Measurements from ENCODE around the gene FAM237A. TPM values are rescaled to one million over a fixed set of nuclear protein-coding genes. Genes with fewer than 3 reads are reported as not detected.

Gene FAM237A
- total RNA-seq, 6 experiments from 2014 or later: not detected

- Mint-ChIP-seq H3K4me1 (ENCODE audit: low read depth) (no peaks in the 10 kb centered on the region), H3K9me3 (peaks cover 25% of the 10 kb centered on the region), H3K27me3 (ENCODE audit: insufficient read depth) (peaks cover 2% of the 10 kb centered on the region), H3K36me3 (ENCODE audit: low read depth) (no peaks in the 10 kb centered on the region), H3K4me3 (no peak overlapping the region), H3K27ac (no peak overlapping the region)
- TF ChIP-seq CTCF (IDR thresholded peaks at IDR 0.05): no peak
- DNase-seq: no peak
Measured at GRCh38 chr2:206626108-206626507, 16.2 kb upstream of the FAM237A start.

- peaks cover 2% of the 10 kb centered on the region for H3K27me3 Mint-ChIP-seq (ENCODE audit: insufficient read depth)
- H3K27ac Mint-ChIP-seq: no peak overlapping the region
- H3K4me3 Mint-ChIP-seq: no peak overlapping the region
- H3K4me1 Mint-ChIP-seq (ENCODE audit: low read depth): no peaks in the 10 kb centered on the region
- TF ChIP-seq CTCF (IDR thresholded peaks at IDR 0.05): no peak
- no peak for DNase-seq
- H3K9me3 Mint-ChIP-seq: peaks cover 18% of the 10 kb centered on the region
- no peaks in the 10 kb centered on the region for H3K36me3 Mint-ChIP-seq (ENCODE audit: low read depth)
Measured at GRCh38 chr2:206627632-206628031, 14.7 kb upstream of the FAM237A start.

GRCh38 chr2:206631340-206631739 lies 10.9 kb upstream of the FAM237A start:
- no peak overlapping the region for H3K27ac Mint-ChIP-seq
- no peaks in the 10 kb centered on the region for H3K36me3 Mint-ChIP-seq (ENCODE audit: low read depth)
- no peak for TF ChIP-seq CTCF (IDR thresholded peaks at IDR 0.05)
- H3K4me3 Mint-ChIP-seq: no peak overlapping the region
- peaks cover 24% of the 10 kb centered on the region for H3K9me3 Mint-ChIP-seq
- no peak for DNase-seq
- no peaks in the 10 kb centered on the region; the same call in 1 of the 2 replicates for H3K27me3 Mint-ChIP-seq (ENCODE audit: insufficient read depth)
- no peaks in the 10 kb centered on the region for H3K4me1 Mint-ChIP-seq (ENCODE audit: low read depth)

- H3K4me1 Mint-ChIP-seq (ENCODE audit: low read depth): no peaks in the 10 kb centered on the region
- H3K9me3 Mint-ChIP-seq: peaks cover 8% of the 10 kb centered on the region
Measured at GRCh38 chr2:206635015-206635414, 7.3 kb upstream of the FAM237A start.

GRCh38 chr2:206639636-206640035 lies 2.7 kb upstream of the FAM237A start:
- no peak for TF ChIP-seq CTCF (IDR thresholded peaks at IDR 0.05)
- no peaks in the 10 kb centered on the region; the same call in 1 of the 2 replicates for H3K27me3 Mint-ChIP-seq (ENCODE audit: insufficient read depth)
- no peak overlapping the region for H3K27ac Mint-ChIP-seq
- H3K4me3 Mint-ChIP-seq: no peak overlapping the region
- no peaks in the 10 kb centered on the region for H3K36me3 Mint-ChIP-seq (ENCODE audit: low read depth)
- no peaks in the 10 kb centered on the region for H3K4me1 Mint-ChIP-seq (ENCODE audit: low read depth)
- H3K9me3 Mint-ChIP-seq: peaks cover 7% of the 10 kb centered on the region
- DNase-seq: no peak

More at GRCh38 chr2:206635015-206635414, 7.3 kb upstream of the FAM237A start:
- no peaks in the 10 kb centered on the region for H3K27me3 Mint-ChIP-seq (ENCODE audit: insufficient read depth)
- H3K36me3 Mint-ChIP-seq (ENCODE audit: low read depth): no peaks in the 10 kb centered on the region
- H3K27ac Mint-ChIP-seq: no peak overlapping the region
- no peak for TF ChIP-seq CTCF (IDR thresholded peaks at IDR 0.05)
- no peak overlapping the region for H3K4me3 Mint-ChIP-seq
- no peak for DNase-seq

- no peaks in the 10 kb centered on the region; the same call in 1 of the 2 replicates for H3K27me3 Mint-ChIP-seq (ENCODE audit: insufficient read depth)
- no peaks in the 10 kb centered on the region for H3K4me1 Mint-ChIP-seq (ENCODE audit: low read depth)
- peaks cover 2% of the 10 kb centered on the region for H3K9me3 Mint-ChIP-seq
- H3K36me3 Mint-ChIP-seq (ENCODE audit: low read depth): no peaks in the 10 kb centered on the region
- H3K4me3 Mint-ChIP-seq: no peak overlapping the region
- H3K27ac Mint-ChIP-seq: no peak overlapping the region
- no peak for DNase-seq
- no peak for TF ChIP-seq CTCF (IDR thresholded peaks at IDR 0.05)
Measured at GRCh38 chr2:206641226-206641625, 1.1 kb upstream of the FAM237A start.

Data from HFFc6 (cell line).